Dermis lymphatic vessel endothelial cell (primary cell): ENCODE data around the gene ACTL9. TPM values are rescaled to one million over a fixed set of nuclear protein-coding genes. Genes with fewer than 3 reads are reported as not detected.

Experiments
- total RNA-seq: library from RNA; depleted of rRNA; stranded (reverse); fragments of >200 nt; gene quantifications from 2 replicates; pipeline ENCODE4 v1.2.1, GENCODE V29; 2014

The ACTL9 gene
- total RNA-seq = not detected in 2 replicates

GRCh38 chr19:8698433-8699063 lies at the start of gene ACTL9:
ACTL9 (minus strand) TSS chr19:8698795; CDS start chr19:8698701, 94 bp downstream.

DNA sequence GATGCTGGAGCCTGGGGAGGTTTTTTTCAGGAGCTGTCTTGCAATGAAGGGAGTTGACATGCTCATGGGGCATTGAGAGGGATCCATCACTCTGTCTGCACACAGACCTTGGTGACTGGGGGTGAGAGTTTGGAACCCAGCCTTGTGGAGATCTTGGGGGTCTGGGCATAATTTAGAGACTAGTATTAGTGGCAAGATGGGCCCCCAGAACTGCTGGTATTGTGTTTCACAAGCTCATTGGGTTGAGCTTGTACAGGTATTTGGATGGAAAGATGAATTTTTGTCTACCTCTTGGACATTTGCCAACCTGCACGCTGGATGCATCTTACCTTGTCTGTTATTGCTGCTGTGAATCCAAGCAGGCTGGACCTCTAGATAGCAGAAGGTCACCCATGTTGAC lies 22.7 kb upstream of the ACTL9 start, which contains the start of gene OR2Z1:
OR2Z1 (plus strand) TSS at position 301 of the 400 bp plus-strand sequence. CDS start 9,395 bp downstream, outside the sequence.

Other genes with a start within 250 kb of the ACTL9 start
- gene PRAM1, start 196.2 kb downstream of the ACTL9 start, total RNA-seq = not detected in 2 replicates
- 2.9 and 4.6 TPM in 2 replicates for gene ZNF414, start 184.6 kb downstream of the ACTL9 start, total RNA-seq
- 0.26 and 0.54 TPM in 2 replicates for gene MYO1F, start 121.4 kb downstream of the ACTL9 start, total RNA-seq
- 11.1 TPM in 2 replicates for gene ADAMTS10, start 88.1 kb downstream of the ACTL9 start, total RNA-seq
- not detected in 2 replicates for gene NFILZ, start 68.2 kb downstream of the ACTL9 start, total RNA-seq
- gene OR2Z1, start 22.8 kb upstream of the ACTL9 start, total RNA-seq = not detected in 2 replicates
- gene ZNF558, start 133.5 kb upstream of the ACTL9 start, total RNA-seq = 2.3 and 4.1 TPM in 2 replicates
- gene MBD3L1, start 133.6 kb upstream of the ACTL9 start, total RNA-seq = not detected in 2 replicates